Activated CD8-positive, alpha-beta T cell treated with anti-CD3 and anti-CD28 coated beads, Interleukin-2, amount 10 ng/mL, durations not matched to agents 7 days and 5 days (primary cell): ENCODE results near the gene EMC6. TPM values are rescaled to one million over a fixed set of nuclear protein-coding genes. Genes with fewer than 3 reads are reported as not detected.
A peak's percentile ranks its signal among the peaks of the same experiment; 100 is the strongest.

Experiments
- ATAC-seq: fragments of 150-1000 bp; cut with Tn5 transposase; one replicate; pipeline ENCODE4 v1.10.0; 2021; ENCODE audit warnings: moderate library complexity
- CTCF ChIA-PET: fragments of 350-600 bp; sonication (Branson Sonifier 250); formaldehyde crosslinking; loops from one replicate; lab custom pipeline; 2021; ENCODE audit warnings: antibody characterized with exemption; lab: Charles Lee
- POLR2A ChIA-PET: fragments of 350-600 bp; sonication (Branson Sonifier 250); formaldehyde crosslinking; loops from one replicate; lab custom pipeline; 2021; ENCODE audit warnings: antibody characterized with exemption; lab: Charles Lee
- DNase-seq: peaks from one replicate; pipeline ENCODE4 v3.0.0-alpha.2; 2020
- H3K27ac Mint-ChIP-seq: one replicate; pipeline ENCODE4 v1.8.0; 2021; ENCODE audit warnings: mild to moderate bottlenecking, mixed read lengths
- H3K27me3 Mint-ChIP-seq: one replicate; pipeline ENCODE4 v1.8.0; 2021; ENCODE audit warnings: low read depth, mixed read lengths
- H3K36me3 Mint-ChIP-seq: one replicate; pipeline ENCODE4 v1.8.0; 2021; ENCODE audit warnings: low read depth, mixed read lengths
- H3K4me1 Mint-ChIP-seq: one replicate; pipeline ENCODE4 v1.8.0; 2021; ENCODE audit warnings: low read depth, mixed read lengths
- H3K4me3 Mint-ChIP-seq: one replicate; pipeline ENCODE4 v1.8.0; 2021; ENCODE audit warnings: mild to moderate bottlenecking, mixed read lengths
- H3K9me3 Mint-ChIP-seq: one replicate; pipeline ENCODE4 v1.8.0; 2022; ENCODE audit warnings: mixed read lengths; ENCODE audit not compliant: insufficient read depth
- total RNA-seq, 2 experiments: library from RNA; stranded (reverse); gene quantifications; one replicate each; pipeline ENCODE4 v1.2.3, GENCODE V29; 2021

The EMC6 gene
- total RNA-seq, 2 experiments from 2014 or later, result 39.7 to 43.1 TPM

GRCh38 chr17:3683054-3683511 is 14.5 kb downstream of the EMC6 start:
- ATAC-seq, result peak; percentile 90
- Mint-ChIP-seq H3K4me1 (peaks cover 25% of the 10 kb centered on the region), H3K4me3 (no peak overlapping the region), H3K36me3 (peaks cover 2% of the 10 kb centered on the region), H3K9me3 (no peaks in the 10 kb centered on the region), H3K27ac (no peak overlapping the region), H3K27me3 (no peaks in the 10 kb centered on the region)
- peak; percentile 74 for DNase-seq
- POLR2A ChIA-PET, result interaction anchor here (0.6 kb wide), 1 partner anchor 41 kb away, joined by 3 read pairs; the partner anchor contains the start of gene HASPIN
- CTCF ChIA-PET, result interaction anchor here (0.6 to 2.2 kb wide), 29 partner anchors 8 to 231 kb away, joined by 3 to 29 read pairs (median 4); partner anchors contain the start of genes HASPIN, NCBP3 and P2RX5

DNA sequence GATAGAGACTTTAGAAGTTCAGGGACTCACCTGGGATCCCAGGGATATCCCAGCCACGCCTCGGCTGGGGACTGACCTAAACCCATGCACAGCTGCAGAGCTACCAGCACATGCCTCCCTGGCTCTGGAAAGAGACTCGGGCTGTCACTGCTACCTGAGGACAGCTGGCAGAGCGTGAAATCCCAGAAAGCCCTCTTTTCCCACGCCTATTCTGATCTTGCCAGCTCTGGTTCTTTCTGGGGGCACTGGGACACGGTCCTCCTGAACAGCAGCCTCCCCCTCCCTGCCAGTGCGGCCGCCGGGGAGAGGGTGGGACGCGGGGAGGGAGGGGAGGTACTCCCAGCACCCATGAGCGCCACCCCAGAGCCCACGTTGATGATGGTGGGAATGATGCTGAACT is 16.6 kb downstream of the EMC6 start:
- ATAC-seq (no peak), DNase-seq (no peak)
- Mint-ChIP-seq H3K36me3 (peaks cover 4% of the 10 kb centered on the region), H3K27me3 (no peaks in the 10 kb centered on the region), H3K4me3 (no peak overlapping the region), H3K27ac (no peak overlapping the region), H3K4me1 (peaks cover 21% of the 10 kb centered on the region), H3K9me3 (no peaks in the 10 kb centered on the region)
- CTCF ChIA-PET, result interaction anchor here (0.7 to 1.0 kb wide), 2 partner anchors 38 to 42 kb away, joined by 3 to 4 read pairs; partner anchors contain the start of gene HASPIN
- POLR2A ChIA-PET, result no interaction called here

DNA sequence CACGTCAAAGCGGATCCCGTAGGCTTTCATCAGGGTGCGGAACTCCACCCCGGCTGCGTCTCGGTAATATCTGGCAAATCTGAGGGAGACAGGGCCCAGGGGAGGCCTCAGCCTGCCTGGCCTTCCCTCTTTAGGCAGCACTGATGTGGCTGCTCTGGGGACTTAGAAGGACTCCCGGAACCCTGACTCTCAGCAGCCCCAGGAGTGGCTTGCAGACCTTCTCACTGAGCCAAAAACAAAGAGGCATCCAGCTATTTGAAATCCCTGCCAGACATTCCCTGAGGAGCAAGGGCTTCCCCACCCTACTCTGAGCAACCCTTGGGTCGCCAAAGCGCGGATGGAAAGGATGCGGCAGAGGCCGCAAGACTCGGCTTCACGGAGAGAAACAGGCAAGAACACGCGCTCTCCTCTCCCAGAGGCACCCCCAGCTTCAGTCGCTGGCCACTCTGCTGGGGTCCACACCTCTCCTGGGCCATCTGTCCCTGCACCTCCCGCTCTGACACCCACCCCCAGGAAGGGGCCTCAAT is 19.5 kb downstream of the EMC6 start:
- no peaks in the 10 kb centered on the region for H3K9me3 Mint-ChIP-seq
- ATAC-seq, result no peak
- H3K27ac Mint-ChIP-seq, result no peak overlapping the region
- no peak for DNase-seq
- no peaks in the 10 kb centered on the region for H3K27me3 Mint-ChIP-seq
- ChIA-PET POLR2A (interaction anchor here (0.6 kb wide), 1 partner anchor 19 kb away, joined by 3 read pairs; no protein-coding TSS in a partner anchor), CTCF (no interaction called here)
- peaks cover 3% of the 10 kb centered on the region for H3K36me3 Mint-ChIP-seq
- no peak overlapping the region for H3K4me3 Mint-ChIP-seq
- peaks cover 8% of the 10 kb centered on the region for H3K4me1 Mint-ChIP-seq

- Mint-ChIP-seq H3K36me3 (peaks cover 3% of the 10 kb centered on the region), H3K4me1 (peaks cover 8% of the 10 kb centered on the region), H3K27me3 (no peaks in the 10 kb centered on the region), H3K27ac (no peak overlapping the region), H3K4me3 (no peak overlapping the region), H3K9me3 (no peaks in the 10 kb centered on the region)
- CTCF ChIA-PET, result no interaction called here
- POLR2A ChIA-PET, result no interaction called here
- no peak for ATAC-seq
- no peak for DNase-seq
Measured at GRCh38 chr17:3688852-3689261, 20.2 kb downstream of the EMC6 start.

GRCh38 chr17:3689262-3690093 is 20.9 kb downstream of the EMC6 start:
- Mint-ChIP-seq H3K9me3 (no peaks in the 10 kb centered on the region), H3K27ac (peak overlapping the region; percentile 55), H3K4me1 (peaks cover 14% of the 10 kb centered on the region), H3K4me3 (no peak overlapping the region), H3K36me3 (peaks cover 3% of the 10 kb centered on the region), H3K27me3 (no peaks in the 10 kb centered on the region)
- ChIA-PET CTCF (no interaction called here), POLR2A (no interaction called here)
- ATAC-seq (no peak), DNase-seq (no peak)

DNA sequence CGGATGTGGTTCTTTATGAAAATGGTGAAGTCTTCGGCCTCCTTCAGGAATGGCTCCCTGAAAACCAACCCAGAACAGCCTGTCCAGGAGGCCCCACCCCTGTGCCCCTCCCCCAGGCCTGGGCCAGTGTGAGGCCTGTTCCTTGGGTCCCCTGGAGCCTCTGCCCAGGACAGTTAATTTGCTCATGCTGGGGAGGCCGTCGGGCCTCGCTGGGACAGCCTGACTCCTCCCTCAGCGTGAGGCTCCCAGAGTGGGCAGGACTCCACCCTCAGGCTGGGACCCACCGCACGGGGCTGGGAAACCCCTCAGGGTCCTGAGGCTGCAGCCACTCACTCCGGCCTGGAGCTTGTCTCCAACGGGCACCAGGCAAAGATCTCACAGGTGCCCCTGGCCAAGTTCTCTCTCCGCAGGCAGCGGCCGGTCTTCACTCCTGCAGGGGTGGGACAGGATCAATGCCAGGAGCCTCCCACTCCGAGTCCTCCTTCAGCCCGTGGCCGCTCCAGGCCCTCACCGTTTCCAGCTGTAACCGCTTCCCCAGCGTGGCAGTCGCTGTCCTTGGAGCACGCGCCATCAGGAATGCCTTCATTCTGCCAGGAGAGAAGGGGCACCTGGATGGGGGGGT is 21.6 kb downstream of the EMC6 start:
- H3K9me3 Mint-ChIP-seq, result no peaks in the 10 kb centered on the region
- ATAC-seq, result no peak
- no peak overlapping the region for H3K27ac Mint-ChIP-seq
- no peaks in the 10 kb centered on the region for H3K27me3 Mint-ChIP-seq
- peaks cover 18% of the 10 kb centered on the region for H3K4me1 Mint-ChIP-seq
- no peak overlapping the region for H3K4me3 Mint-ChIP-seq
- DNase-seq, result no peak
- peaks cover 3% of the 10 kb centered on the region for H3K36me3 Mint-ChIP-seq
- CTCF ChIA-PET, result no interaction called here
- POLR2A ChIA-PET, result no interaction called here

DNA sequence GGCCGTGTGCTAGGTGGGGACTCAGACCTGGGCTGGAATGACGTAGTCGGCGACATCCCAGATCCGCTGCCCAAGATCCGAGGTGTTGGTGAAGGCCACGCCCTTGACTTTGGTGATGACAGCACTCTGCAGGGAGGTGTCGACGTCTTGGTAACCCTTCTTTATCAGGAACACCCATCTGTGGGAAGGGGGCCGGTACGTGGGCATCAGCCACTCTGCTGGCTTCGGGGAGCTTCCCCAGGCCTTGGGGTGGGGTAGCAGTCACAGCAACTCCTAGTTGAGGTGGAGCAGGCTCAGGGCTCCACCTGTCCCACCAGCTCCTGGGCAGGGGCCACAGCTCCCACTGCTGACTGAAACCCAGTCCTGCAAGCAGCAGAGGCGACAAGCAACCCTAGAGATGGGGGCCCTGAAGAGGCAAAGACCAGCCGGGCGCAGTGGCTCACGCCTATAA is 23.0 kb downstream of the EMC6 start:
- DNase-seq (no peak), ATAC-seq (no peak)
- Mint-ChIP-seq H3K27ac (no peak overlapping the region), H3K27me3 (no peaks in the 10 kb centered on the region), H3K36me3 (peaks cover 3% of the 10 kb centered on the region), H3K9me3 (no peaks in the 10 kb centered on the region), H3K4me1 (peaks cover 25% of the 10 kb centered on the region), H3K4me3 (no peak overlapping the region)
- POLR2A ChIA-PET, result no interaction called here
- CTCF ChIA-PET, result interaction anchor here (1.0 to 1.6 kb wide), 2 partner anchors 9 to 19 kb away, joined by 3 to 5 read pairs; no protein-coding TSS in a partner anchor

GRCh38 chr17:3692346-3692745 is 23.7 kb downstream of the EMC6 start:
- DNase-seq, result no peak
- no peak overlapping the region for H3K27ac Mint-ChIP-seq
- H3K4me1 Mint-ChIP-seq, result peaks cover 32% of the 10 kb centered on the region
- ChIA-PET POLR2A (no interaction called here), CTCF (interaction anchor here (1.0 to 1.6 kb wide), 2 partner anchors 10 to 18 kb away, joined by 3 to 5 read pairs; no protein-coding TSS in a partner anchor)
- H3K36me3 Mint-ChIP-seq, result peaks cover 3% of the 10 kb centered on the region
- no peak overlapping the region for H3K4me3 Mint-ChIP-seq
- ATAC-seq, result no peak
- no peaks in the 10 kb centered on the region for H3K9me3 Mint-ChIP-seq
- H3K27me3 Mint-ChIP-seq, result no peaks in the 10 kb centered on the region

- H3K4me3 Mint-ChIP-seq, result no peak overlapping the region
- ATAC-seq, result no peak
Measured at GRCh38 chr17:3693141-3693540, 24.5 kb downstream of the EMC6 start.

DNA sequence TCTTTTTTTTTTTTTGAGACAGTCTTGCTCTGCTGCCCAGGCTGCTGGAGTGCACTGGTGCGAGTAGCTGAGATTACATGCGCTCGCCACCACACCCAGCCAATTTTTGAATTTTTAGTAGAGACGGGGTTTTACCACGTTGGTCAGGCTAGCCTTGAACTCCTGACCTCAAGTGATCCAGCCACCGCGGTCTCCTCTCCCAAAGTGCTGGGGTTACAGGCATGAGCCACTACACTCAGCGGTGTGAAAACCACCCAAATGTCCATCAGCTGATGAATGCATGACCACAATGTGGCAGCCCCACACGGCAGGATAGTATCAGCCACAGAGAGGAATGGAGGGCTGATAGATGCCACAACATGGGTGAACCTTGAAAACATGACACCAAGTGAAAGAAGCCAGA is 25.2 kb downstream of the EMC6 start:
- Mint-ChIP-seq H3K4me1 (peaks cover 37% of the 10 kb centered on the region), H3K27ac (no peak overlapping the region), H3K9me3 (peaks cover 5% of the 10 kb centered on the region), H3K4me3 (peak overlapping the region; percentile 70), H3K36me3 (peaks cover 8% of the 10 kb centered on the region), H3K27me3 (no peaks in the 10 kb centered on the region)
- ChIA-PET CTCF (interaction anchor here (1.2 to 4.1 kb wide), 5 partner anchors 11 to 152 kb away, joined by 3 to 19 read pairs (median 3); partner anchors contain the start of gene NCBP3), POLR2A (interaction anchor here (1.3 kb wide), 1 partner anchor 103 kb away, joined by 4 read pairs; no protein-coding TSS in a partner anchor)
- DNase-seq, result peak; percentile 57
- no peak for ATAC-seq

More at GRCh38 chr17:3693141-3693540, 24.5 kb downstream of the EMC6 start:
- no peaks in the 10 kb centered on the region for H3K9me3 Mint-ChIP-seq
- no peak overlapping the region for H3K27ac Mint-ChIP-seq
- peaks cover 37% of the 10 kb centered on the region for H3K4me1 Mint-ChIP-seq
- ChIA-PET CTCF (interaction anchor here (1.2 to 4.1 kb wide), 4 partner anchors 11 to 153 kb away, joined by 3 to 19 read pairs (median 8); partner anchors contain the start of gene NCBP3), POLR2A (no interaction called here)
- no peaks in the 10 kb centered on the region for H3K27me3 Mint-ChIP-seq
- peaks cover 8% of the 10 kb centered on the region for H3K36me3 Mint-ChIP-seq
- DNase-seq, result no peak

- Mint-ChIP-seq H3K36me3 (peaks cover 6% of the 10 kb centered on the region), H3K9me3 (peaks cover 5% of the 10 kb centered on the region), H3K27me3 (no peaks in the 10 kb centered on the region), H3K27ac (no peak overlapping the region), H3K4me1 (peaks cover 37% of the 10 kb centered on the region), H3K4me3 (peak overlapping the region; percentile 70)
- ChIA-PET CTCF (interaction anchor here (0.9 to 4.2 kb wide), 8 partner anchors 12 to 148 kb away, joined by 3 to 19 read pairs (median 6); partner anchors contain the start of gene HASPIN), POLR2A (interaction anchor here (0.9 to 3.2 kb wide), 9 partner anchors 12 to 188 kb away, joined by 3 to 31 read pairs (median 4); partner anchors contain the start of gene HASPIN)
- ATAC-seq, result peak; percentile 21
- DNase-seq, result no peak
Measured at GRCh38 chr17:3695129-3695722, 26.6 kb downstream of the EMC6 start.
